Measurements from ENCODE around the gene IWS1.

- TF ChIP-seq POLR2A (IDR thresholded peaks at IDR 0.05) = no peak
- TF ChIP-seq CTCF (IDR thresholded peaks at IDR 0.05) = no peak
Measured at GRCh38 chr2:127439343-127439742, 86.9 kb downstream of the IWS1 start.

Measured in uterus (tissue), 2 donors.